ENCODE results near the gene TOM1L2.

The TOM1L2 gene

GRCh38 chr17:17924131-17924856 is 47.9 kb downstream of the TOM1L2 start:
- TF ChIP-seq CTCF (IDR thresholded peaks at IDR 0.05; ENCODE audit: low read depth, low read length), result no peak
- H3K4me3 ChIP-seq (replicated peaks in 1 of 2; ENCODE audit: low read depth in 2 of 2, low read length in 2 of 2), result no peak overlapping the region
- peak in 1 of 2 donors; percentile 67 for DNase-seq (ENCODE audit: low read depth in 2 of 2)

GRCh38 chr17:17922070-17922614 is 50.1 kb downstream of the TOM1L2 start:
- no peak for DNase-seq (ENCODE audit: low read depth in 2 of 2)
- H3K4me3 ChIP-seq (replicated peaks in 1 of 2; ENCODE audit: low read depth in 2 of 2, low read length in 2 of 2), result no peak overlapping the region
- no peak for TF ChIP-seq CTCF (IDR thresholded peaks at IDR 0.05; ENCODE audit: low read depth, low read length)

- DNase-seq (ENCODE audit: low read depth in 2 of 2), result peak; percentile 95 to 97
- H3K4me3 ChIP-seq (replicated peaks in 1 of 2; ENCODE audit: low read depth in 2 of 2, low read length in 2 of 2), result no peak overlapping the region
- TF ChIP-seq CTCF (IDR thresholded peaks at IDR 0.05; ENCODE audit: low read depth, low read length), result no peak
Observed at GRCh38 chr17:17921192-17922069, 50.8 kb downstream of the TOM1L2 start.

GRCh38 chr17:17919169-17920107 is 52.8 kb downstream of the TOM1L2 start:
- no peak overlapping the region for H3K4me3 ChIP-seq (replicated peaks in 1 of 2; ENCODE audit: low read depth in 2 of 2, low read length in 2 of 2)
- peak; percentile 85 for TF ChIP-seq CTCF (IDR thresholded peaks at IDR 0.05; ENCODE audit: low read depth, low read length)
- peak; percentile 81 to 85 for DNase-seq (ENCODE audit: low read depth in 2 of 2)

GRCh38 chr17:17917394-17917793 is 54.8 kb downstream of the TOM1L2 start:
- no peak overlapping the region for H3K4me3 ChIP-seq (replicated peaks in 1 of 2; ENCODE audit: low read depth in 2 of 2, low read length in 2 of 2)
- no peak for TF ChIP-seq CTCF (IDR thresholded peaks at IDR 0.05; ENCODE audit: low read depth, low read length)
- DNase-seq (ENCODE audit: low read depth in 2 of 2), result no peak

GRCh38 chr17:17915183-17915582 is 57.0 kb downstream of the TOM1L2 start:
- TF ChIP-seq CTCF (IDR thresholded peaks at IDR 0.05; ENCODE audit: low read depth, low read length), result no peak
- DNase-seq (ENCODE audit: low read depth in 2 of 2), result no peak
- no peak overlapping the region for H3K4me3 ChIP-seq (replicated peaks in 1 of 2; ENCODE audit: low read depth in 2 of 2, low read length in 2 of 2)

Measured in cardiac fibroblast (primary cell).